PC-9 (cell line): ENCODE results near the gene TBC1D8. TPM values are rescaled to one million over a fixed set of nuclear protein-coding genes. Genes with fewer than 3 reads are reported as not detected.

Source experiments
- BruUV-seq: library from RNA; stranded (reverse); fragments of 400-500 nt; replicated peaks from 2 replicates; lab custom pipeline; 2021; lab: Mats Ljungman, UMichigan
- CTCF ChIA-PET: fragments of 300-600 bp; sonication (Branson Sonifier 250); formaldehyde crosslinking; loops from one replicate; lab custom pipeline; 2022; ENCODE audit warnings: antibody characterized with exemption; lab: Charles Lee
- POLR2A ChIA-PET: fragments of 300-600 bp; sonication (Branson Sonifier 250); formaldehyde crosslinking; loops from one replicate; lab custom pipeline; 2022; ENCODE audit warnings: antibody characterized with exemption; ENCODE audit not compliant: unreplicated experiment; lab: Charles Lee
- DNase-seq, 2 experiments: peaks; one replicate each; pipeline versions ENCODE4 v3.0.0 to v3.0.0-alpha.2; 2015 to 2022; ENCODE audit warnings: mixed read lengths in 1 of 2
- H2AFZ ChIP-seq: fragments of 200-600 bp; sonication (generic); 2 replicates; pipeline ENCODE4 v1.8.1; 2017; ENCODE audit warnings: antibody characterized with exemption
- H3F3A ChIP-seq: fragments of 200-600 bp; sonication (generic); 2 replicates; pipeline ENCODE4 v1.8.1; 2017; ENCODE audit warnings: antibody characterized with exemption, mild to moderate bottlenecking, low read depth; ENCODE audit not compliant: insufficient read depth
- H3K27ac ChIP-seq: fragments of 200-600 bp; sonication (generic); 2 replicates; pipeline ENCODE4 v1.6.1; 2016; ENCODE audit warnings: mixed run types
- H3K27me3 ChIP-seq: fragments of 200-600 bp; sonication (generic); 2 replicates; pipeline ENCODE4 v1.6.1; 2016; ENCODE audit warnings: low read depth, mixed run types; ENCODE audit not compliant: insufficient read depth
- H3K36me3 ChIP-seq: fragments of 200-600 bp; sonication (generic); 2 replicates; pipeline ENCODE4 v1.6.1; 2016; ENCODE audit warnings: low read depth, mixed run types
- H3K4me1 ChIP-seq: fragments of 200-600 bp; sonication (generic); replicated peaks from 2 replicates; pipeline ENCODE4 v1.6.1; 2016; ENCODE audit warnings: mixed run types; ENCODE audit not compliant: insufficient read depth
- H3K4me2 ChIP-seq: fragments of 200-600 bp; sonication (generic); 2 replicates; pipeline ENCODE4 v1.6.1; 2017; ENCODE audit warnings: mixed run types
- H3K4me3 ChIP-seq: fragments of 200-600 bp; sonication (generic); 2 replicates; pipeline ENCODE4 v1.6.1; 2016; ENCODE audit warnings: mixed run types
- H3K79me2 ChIP-seq: fragments of 200-600 bp; sonication (generic); 2 replicates; pipeline ENCODE4 v1.6.1; 2017; ENCODE audit warnings: low read depth, mixed run types
- H3K9me2 ChIP-seq: fragments of 200-600 bp; sonication (generic); 2 replicates; pipeline ENCODE4 v1.8.1; 2017; ENCODE audit warnings: mild to moderate bottlenecking; ENCODE audit not compliant: insufficient read depth
- H3K9me3 ChIP-seq: fragments of 200-600 bp; sonication (generic); 2 replicates; pipeline ENCODE4 v1.8.1; 2016; ENCODE audit warnings: low read depth; ENCODE audit not compliant: insufficient read depth
- H4K20me1 ChIP-seq: fragments of 200-600 bp; sonication (generic); 2 replicates; pipeline ENCODE4 v1.8.1; 2017; ENCODE audit not compliant: insufficient read depth
- CTCF ChIP-seq: fragments of 200-600 bp; sonication (generic); conservative IDR thresholded peaks from 2 replicates; pipeline ENCODE4 v1.6.1; 2017; ENCODE audit warnings: mixed run types, antibody characterized with exemption, mild to moderate bottlenecking, moderate library complexity
- EZH2 ChIP-seq: fragments of 200-600 bp; sonication (generic); IDR thresholded peaks from 2 replicates; pipeline ENCODE4 v1.8.0; 2017; ENCODE audit warnings: antibody characterized with exemption, low read depth
- intact Hi-C: fragments of 100-400 bp; cut with micrococcal nuclease; formaldehyde crosslinking; loops from one replicate; pipeline ENCODE4 v1.10.0; 2022; ENCODE audit not compliant: unreplicated experiment
- total RNA-seq: library from RNA; stranded (reverse); gene quantifications from 2 replicates; pipeline ENCODE4 v1.2.3, GENCODE V29; 2021

Gene TBC1D8
- total RNA-seq, 1 experiment from 2014 or later = 25.2 TPM

- BruUV-seq = no TSS peak
- H4K20me1 ChIP-seq = peaks cover 6% of the 10 kb centered on the region
- no peaks in the 10 kb centered on the region for H3K9me3 ChIP-seq
- H3F3A ChIP-seq = peaks cover 34% of the 10 kb centered on the region
- no peak for TF ChIP-seq CTCF
- no peak for TF ChIP-seq EZH2
- no peaks in the 10 kb centered on the region for H3K79me2 ChIP-seq
- peaks cover 54% of the 10 kb centered on the region for H3K36me3 ChIP-seq
- ChIA-PET POLR2A (interaction anchor here (0.6 kb wide), 1 partner anchor 20 kb away, joined by 3 read pairs; the partner anchor contains the start of gene RPL31), CTCF (no interaction called here)
- intact Hi-C loops = no loop called here
- H3K4me3 ChIP-seq = no peak overlapping the region
- no peak overlapping the region for H2AFZ ChIP-seq
- DNase-seq = no peak
- H3K4me2 ChIP-seq = no peak overlapping the region
- no peak overlapping the region for H3K27ac ChIP-seq
- no peaks in the 10 kb centered on the region for H3K4me1 ChIP-seq
- H3K27me3 ChIP-seq = no peaks in the 10 kb centered on the region
- no peaks in the 10 kb centered on the region for H3K9me2 ChIP-seq
Measured at GRCh38 chr2:101022221-101022620, 129.0 kb downstream of the TBC1D8 start.

- Histone ChIP-seq H3K79me2 (no peaks in the 10 kb centered on the region), H3K4me2 (no peak overlapping the region), H3K9me3 (no peaks in the 10 kb centered on the region), H3F3A (peaks cover 32% of the 10 kb centered on the region; the same call in 1 of the 2 replicates), H3K4me3 (no peak overlapping the region), H3K27ac (no peak overlapping the region), H3K9me2 (no peaks in the 10 kb centered on the region), H3K36me3 (peaks cover 58% of the 10 kb centered on the region), H2AFZ (no peak overlapping the region), H3K27me3 (no peaks in the 10 kb centered on the region), H4K20me1 (peaks cover 11% of the 10 kb centered on the region), H3K4me1 (no peaks in the 10 kb centered on the region)
- CTCF ChIA-PET = no interaction called here
- no TSS peak for BruUV-seq
- intact Hi-C loops = loop anchor here (10.0 kb wide), 2 partner anchors 816 to 1426 kb away; no protein-coding TSS in a partner anchor
- no peak for DNase-seq
- TF ChIP-seq CTCF = no peak
- TF ChIP-seq EZH2 = no peak
- POLR2A ChIA-PET = no interaction called here
Measured at GRCh38 chr2:101018934-101019333, 132.2 kb downstream of the TBC1D8 start.

- CTCF ChIA-PET = no interaction called here
Measured at GRCh38 chr2:101017371-101017770, 133.8 kb downstream of the TBC1D8 start.

More at GRCh38 chr2:101017371-101017770, 133.8 kb downstream of the TBC1D8 start:
- H3K27me3 ChIP-seq = no peaks in the 10 kb centered on the region
- H3K9me2 ChIP-seq = no peaks in the 10 kb centered on the region
- peaks cover 13% of the 10 kb centered on the region for H4K20me1 ChIP-seq
- no peak for DNase-seq
- peaks cover 59% of the 10 kb centered on the region for H3K36me3 ChIP-seq
- POLR2A ChIA-PET = no interaction called here
- no TSS peak for BruUV-seq
- no peak overlapping the region for H3K4me2 ChIP-seq
- H3K4me1 ChIP-seq = no peaks in the 10 kb centered on the region
- H3K9me3 ChIP-seq = no peaks in the 10 kb centered on the region
- H3F3A ChIP-seq = peaks cover 48% of the 10 kb centered on the region
- no peak overlapping the region for H3K27ac ChIP-seq
- no peak overlapping the region for H2AFZ ChIP-seq
- no peak for TF ChIP-seq EZH2
- TF ChIP-seq CTCF = no peak
- H3K4me3 ChIP-seq = no peak overlapping the region
- intact Hi-C loops = loop anchor here (10.0 kb wide), 2 partner anchors 817 to 1427 kb away; no protein-coding TSS in a partner anchor
- no peaks in the 10 kb centered on the region for H3K79me2 ChIP-seq
